Neural cell (in vitro differentiated cells): ENCODE results near the gene FAM20C.

ENCODE experiments used
- EZH2 ChIP-seq: fragments of 200-600, 300-800 bp; shearing (Covaris generic), sonication (generic); IDR thresholded peaks from 2 replicates; pipeline ENCODE4 v1.6.1; 2014; ENCODE audit warnings: antibody characterized with exemption, low read length, borderline replicate concordance, mild to moderate bottlenecking; ENCODE audit not compliant: insufficient read depth, poor library complexity, severe bottlenecking
- POLR2AphosphoS5 ChIP-seq: IDR thresholded peaks from 2 replicates; pipeline ENCODE4 v1.6.1; 2012
- RAD21 ChIP-seq: fragments of 450-650 bp; conservative IDR thresholded peaks from 2 replicates; pipeline ENCODE4 v1.6.1; 2014; ENCODE audit warnings: antibody characterized with exemption, mild to moderate bottlenecking, moderate library complexity
- SMC3 ChIP-seq: fragments of 450-650 bp; conservative IDR thresholded peaks from 2 replicates; pipeline ENCODE4 v1.6.1; 2014; ENCODE audit warnings: antibody characterized with exemption, mild to moderate bottlenecking, moderate library complexity; ENCODE audit not compliant: poor library complexity
- TAF1 ChIP-seq: IDR thresholded peaks from 2 replicates; pipeline ENCODE4 v1.6.1; 2012; ENCODE audit warnings: low read depth
- TF ChIP-seq, protein P1 (sequence below): fragments of 450-650 bp; IDR thresholded peaks from 2 replicates; pipeline ENCODE4 v1.5.1; 2014; ENCODE audit warnings: antibody characterized with exemption, mild to moderate bottlenecking, moderate library complexity; ENCODE audit not compliant: poor library complexity, severe bottlenecking
- TF ChIP-seq, protein P2 (sequence below): IDR thresholded peaks from 2 replicates; pipeline ENCODE4 v1.6.1; 2012; ENCODE audit warnings: borderline replicate concordance

DNA sequence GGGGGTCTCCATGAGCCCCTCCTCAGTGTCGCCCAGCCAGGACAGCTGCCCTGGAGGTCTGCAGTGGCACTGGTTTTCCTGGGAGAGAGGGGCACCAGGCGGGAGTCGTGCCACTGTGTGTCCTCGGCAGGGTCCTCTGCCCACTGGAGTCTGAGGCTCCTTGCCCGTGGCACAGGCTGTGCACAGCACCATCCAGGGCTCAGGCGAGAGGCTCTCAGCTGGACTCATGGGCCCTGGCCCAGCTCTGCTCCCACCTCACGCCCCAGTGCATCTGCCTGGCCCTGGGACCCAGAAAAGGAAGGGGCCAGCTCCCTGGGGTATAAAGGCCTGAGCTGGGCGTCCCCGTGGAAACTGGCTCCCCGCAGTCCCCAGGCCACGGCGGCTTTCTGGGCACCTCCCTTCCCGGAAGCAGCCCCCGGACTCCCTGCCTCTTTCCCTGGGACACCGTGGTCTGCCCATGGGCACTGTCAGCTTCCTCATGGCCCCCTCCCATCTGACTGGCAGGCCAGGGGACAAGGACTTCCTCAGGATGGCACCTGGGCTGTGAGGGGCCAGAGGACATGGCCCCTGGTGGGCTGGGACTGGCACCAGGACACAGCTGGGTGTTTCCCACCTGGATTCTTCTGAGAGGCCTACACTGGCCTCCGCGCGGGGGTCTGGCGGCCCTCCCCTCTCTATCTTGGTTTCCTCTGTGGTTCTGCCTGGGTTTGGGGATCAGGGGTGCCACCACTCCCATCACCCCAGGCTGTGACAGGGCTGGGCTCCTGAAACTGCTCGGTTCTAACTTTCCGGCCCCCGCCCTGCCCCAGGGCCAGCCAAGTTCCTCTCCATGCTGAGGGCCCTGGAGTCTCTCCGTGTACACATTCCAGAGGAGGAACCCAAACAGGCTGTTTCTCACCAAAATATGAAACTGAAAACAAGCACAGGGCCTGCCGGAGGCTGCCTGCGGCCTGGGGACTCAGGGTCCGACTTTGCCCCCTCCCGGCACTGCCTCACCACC lies 103.1 kb downstream of the FAM20C start:
- TF ChIP-seq TAF1 (no peak), POLR2AphosphoS5 (no peak), RAD21 (no peak), SMC3 (no peak), EZH2 (no peak)
- TF ChIP-seq, protein P1, sequence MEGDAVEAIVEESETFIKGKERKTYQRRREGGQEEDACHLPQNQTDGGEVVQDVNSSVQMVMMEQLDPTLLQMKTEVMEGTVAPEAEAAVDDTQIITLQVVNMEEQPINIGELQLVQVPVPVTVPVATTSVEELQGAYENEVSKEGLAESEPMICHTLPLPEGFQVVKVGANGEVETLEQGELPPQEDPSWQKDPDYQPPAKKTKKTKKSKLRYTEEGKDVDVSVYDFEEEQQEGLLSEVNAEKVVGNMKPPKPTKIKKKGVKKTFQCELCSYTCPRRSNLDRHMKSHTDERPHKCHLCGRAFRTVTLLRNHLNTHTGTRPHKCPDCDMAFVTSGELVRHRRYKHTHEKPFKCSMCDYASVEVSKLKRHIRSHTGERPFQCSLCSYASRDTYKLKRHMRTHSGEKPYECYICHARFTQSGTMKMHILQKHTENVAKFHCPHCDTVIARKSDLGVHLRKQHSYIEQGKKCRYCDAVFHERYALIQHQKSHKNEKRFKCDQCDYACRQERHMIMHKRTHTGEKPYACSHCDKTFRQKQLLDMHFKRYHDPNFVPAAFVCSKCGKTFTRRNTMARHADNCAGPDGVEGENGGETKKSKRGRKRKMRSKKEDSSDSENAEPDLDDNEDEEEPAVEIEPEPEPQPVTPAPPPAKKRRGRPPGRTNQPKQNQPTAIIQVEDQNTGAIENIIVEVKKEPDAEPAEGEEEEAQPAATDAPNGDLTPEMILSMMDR: no peak
- TF ChIP-seq, protein P2, sequence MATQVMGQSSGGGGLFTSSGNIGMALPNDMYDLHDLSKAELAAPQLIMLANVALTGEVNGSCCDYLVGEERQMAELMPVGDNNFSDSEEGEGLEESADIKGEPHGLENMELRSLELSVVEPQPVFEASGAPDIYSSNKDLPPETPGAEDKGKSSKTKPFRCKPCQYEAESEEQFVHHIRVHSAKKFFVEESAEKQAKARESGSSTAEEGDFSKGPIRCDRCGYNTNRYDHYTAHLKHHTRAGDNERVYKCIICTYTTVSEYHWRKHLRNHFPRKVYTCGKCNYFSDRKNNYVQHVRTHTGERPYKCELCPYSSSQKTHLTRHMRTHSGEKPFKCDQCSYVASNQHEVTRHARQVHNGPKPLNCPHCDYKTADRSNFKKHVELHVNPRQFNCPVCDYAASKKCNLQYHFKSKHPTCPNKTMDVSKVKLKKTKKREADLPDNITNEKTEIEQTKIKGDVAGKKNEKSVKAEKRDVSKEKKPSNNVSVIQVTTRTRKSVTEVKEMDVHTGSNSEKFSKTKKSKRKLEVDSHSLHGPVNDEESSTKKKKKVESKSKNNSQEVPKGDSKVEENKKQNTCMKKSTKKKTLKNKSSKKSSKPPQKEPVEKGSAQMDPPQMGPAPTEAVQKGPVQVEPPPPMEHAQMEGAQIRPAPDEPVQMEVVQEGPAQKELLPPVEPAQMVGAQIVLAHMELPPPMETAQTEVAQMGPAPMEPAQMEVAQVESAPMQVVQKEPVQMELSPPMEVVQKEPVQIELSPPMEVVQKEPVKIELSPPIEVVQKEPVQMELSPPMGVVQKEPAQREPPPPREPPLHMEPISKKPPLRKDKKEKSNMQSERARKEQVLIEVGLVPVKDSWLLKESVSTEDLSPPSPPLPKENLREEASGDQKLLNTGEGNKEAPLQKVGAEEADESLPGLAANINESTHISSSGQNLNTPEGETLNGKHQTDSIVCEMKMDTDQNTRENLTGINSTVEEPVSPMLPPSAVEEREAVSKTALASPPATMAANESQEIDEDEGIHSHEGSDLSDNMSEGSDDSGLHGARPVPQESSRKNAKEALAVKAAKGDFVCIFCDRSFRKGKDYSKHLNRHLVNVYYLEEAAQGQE: no peak
